Neural cell (in vitro differentiated cells): ENCODE measurements around the gene IGSF23.

ENCODE experiments used
- EZH2 ChIP-seq: fragments of 200-600, 300-800 bp; shearing (Covaris generic), sonication (generic); IDR thresholded peaks from 2 replicates; pipeline ENCODE4 v1.6.1; 2014; ENCODE audit warnings: antibody characterized with exemption, low read length, borderline replicate concordance, mild to moderate bottlenecking; ENCODE audit not compliant: insufficient read depth, poor library complexity, severe bottlenecking
- MXI1 ChIP-seq: fragments of 450-650 bp; conservative IDR thresholded peaks from 2 replicates; pipeline ENCODE4 v1.6.1; 2014; ENCODE audit warnings: antibody characterized with exemption, mild to moderate bottlenecking; ENCODE audit not compliant: poor library complexity, severe bottlenecking
- POLR2AphosphoS5 ChIP-seq: IDR thresholded peaks from 2 replicates; pipeline ENCODE4 v1.6.1; 2012
- RAD21 ChIP-seq: fragments of 450-650 bp; conservative IDR thresholded peaks from 2 replicates; pipeline ENCODE4 v1.6.1; 2014; ENCODE audit warnings: antibody characterized with exemption, mild to moderate bottlenecking, moderate library complexity
- SMC3 ChIP-seq: fragments of 450-650 bp; conservative IDR thresholded peaks from 2 replicates; pipeline ENCODE4 v1.6.1; 2014; ENCODE audit warnings: antibody characterized with exemption, mild to moderate bottlenecking, moderate library complexity; ENCODE audit not compliant: poor library complexity
- TAF1 ChIP-seq: IDR thresholded peaks from 2 replicates; pipeline ENCODE4 v1.6.1; 2012; ENCODE audit warnings: low read depth
- TF ChIP-seq, protein P1 (sequence below): fragments of 450-650 bp; IDR thresholded peaks from 2 replicates; pipeline ENCODE4 v1.5.1; 2014; ENCODE audit warnings: antibody characterized with exemption, mild to moderate bottlenecking, moderate library complexity; ENCODE audit not compliant: poor library complexity, severe bottlenecking

DNA sequence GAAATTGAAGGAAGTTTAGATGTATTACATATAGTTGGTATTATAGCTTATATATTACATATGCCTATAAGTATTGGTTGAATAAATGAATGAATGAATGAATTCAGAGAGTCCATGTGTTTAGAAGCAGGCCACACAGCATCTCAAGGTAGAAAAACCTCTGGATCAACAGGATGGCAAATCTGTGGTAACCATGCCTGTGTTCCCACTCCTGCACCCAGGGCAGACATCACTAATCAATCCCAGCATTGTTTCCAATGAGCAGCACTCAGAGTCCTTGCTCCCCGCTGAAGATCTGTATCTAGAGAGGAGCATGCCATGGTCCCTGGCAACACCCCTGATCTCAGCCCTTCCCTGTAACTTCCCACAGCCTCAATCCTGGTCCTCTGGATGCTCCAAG is 58.9 kb downstream of the IGSF23 start:
- TF ChIP-seq, protein P1, sequence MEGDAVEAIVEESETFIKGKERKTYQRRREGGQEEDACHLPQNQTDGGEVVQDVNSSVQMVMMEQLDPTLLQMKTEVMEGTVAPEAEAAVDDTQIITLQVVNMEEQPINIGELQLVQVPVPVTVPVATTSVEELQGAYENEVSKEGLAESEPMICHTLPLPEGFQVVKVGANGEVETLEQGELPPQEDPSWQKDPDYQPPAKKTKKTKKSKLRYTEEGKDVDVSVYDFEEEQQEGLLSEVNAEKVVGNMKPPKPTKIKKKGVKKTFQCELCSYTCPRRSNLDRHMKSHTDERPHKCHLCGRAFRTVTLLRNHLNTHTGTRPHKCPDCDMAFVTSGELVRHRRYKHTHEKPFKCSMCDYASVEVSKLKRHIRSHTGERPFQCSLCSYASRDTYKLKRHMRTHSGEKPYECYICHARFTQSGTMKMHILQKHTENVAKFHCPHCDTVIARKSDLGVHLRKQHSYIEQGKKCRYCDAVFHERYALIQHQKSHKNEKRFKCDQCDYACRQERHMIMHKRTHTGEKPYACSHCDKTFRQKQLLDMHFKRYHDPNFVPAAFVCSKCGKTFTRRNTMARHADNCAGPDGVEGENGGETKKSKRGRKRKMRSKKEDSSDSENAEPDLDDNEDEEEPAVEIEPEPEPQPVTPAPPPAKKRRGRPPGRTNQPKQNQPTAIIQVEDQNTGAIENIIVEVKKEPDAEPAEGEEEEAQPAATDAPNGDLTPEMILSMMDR = no peak
- no peak for TF ChIP-seq EZH2
- TF ChIP-seq MXI1 = no peak
- TF ChIP-seq POLR2AphosphoS5 = no peak
- TF ChIP-seq SMC3 = no peak
- no peak for TF ChIP-seq TAF1
- TF ChIP-seq RAD21 = no peak
